A673 (cell line): Measurements from ENCODE around the gene WASF2. TPM values are rescaled to one million over a fixed set of nuclear protein-coding genes. Genes with fewer than 3 reads are reported as not detected.

Experiments used
- BruUV-seq: library from RNA; stranded (reverse); fragments of 400-500 nt; replicated peaks from 2 replicates; lab custom pipeline; 2021; lab: Mats Ljungman, UMichigan
- CTCF ChIA-PET: fragments of 300-600 bp; sonication (Branson Sonifier 250); formaldehyde crosslinking; loops from one replicate; lab custom pipeline; 2022; ENCODE audit warnings: antibody characterized with exemption; lab: Charles Lee
- POLR2A ChIA-PET: fragments of 300-600 bp; sonication (Branson Sonifier 250); formaldehyde crosslinking; loops from one replicate; lab custom pipeline; 2022; ENCODE audit warnings: antibody characterized with exemption; ENCODE audit not compliant: low non-redundant PET; lab: Charles Lee
- DNase-seq: peaks from one replicate; pipeline ENCODE4 v3.0.0-alpha.2; 2015; ENCODE audit warnings: low spot score
- H3K27ac ChIP-seq: fragments of 200-600 bp; sonication (generic); 2 replicates; pipeline ENCODE4 v1.5.1; 2016; ENCODE audit warnings: mixed run types, low read depth, mild to moderate bottlenecking, mixed read lengths, antibody characterized with exemption, low read length; ENCODE audit not compliant: poor library complexity, severe bottlenecking
- H3K27me3 ChIP-seq: fragments of 200-600 bp; sonication (generic); replicated peaks from 2 replicates; pipeline ENCODE4 v1.6.1; 2017; ENCODE audit warnings: mixed run types, low read depth, mild to moderate bottlenecking, mixed read lengths, antibody characterized with exemption, low read length; ENCODE audit not compliant: insufficient read depth, poor library complexity
- H3K36me3 ChIP-seq: fragments of 200-600 bp; sonication (generic); 2 replicates; pipeline ENCODE4 v1.6.1; 2016; ENCODE audit warnings: mixed run types, mild to moderate bottlenecking, mixed read lengths, antibody characterized with exemption, low read length; ENCODE audit not compliant: insufficient read depth, poor library complexity, severe bottlenecking
- H3K4me1 ChIP-seq: fragments of 200-600 bp; sonication (generic); 2 replicates; pipeline ENCODE4 v1.6.1; 2017; ENCODE audit warnings: mixed run types, mild to moderate bottlenecking, mixed read lengths, antibody characterized with exemption, low read length; ENCODE audit not compliant: insufficient read depth, poor library complexity, severe bottlenecking
- H3K4me3 ChIP-seq: fragments of 200-600 bp; sonication (generic); 2 replicates; pipeline ENCODE4 v1.5.1; 2016; ENCODE audit warnings: low read depth, mixed run types, mild to moderate bottlenecking, mixed read lengths, low read length; ENCODE audit not compliant: poor library complexity, severe bottlenecking
- H3K9me3 ChIP-seq: fragments of 200-600 bp; sonication (generic); 2 replicates; pipeline ENCODE4 v1.6.1; 2016; ENCODE audit warnings: mixed run types, low read depth, mild to moderate bottlenecking, mixed read lengths, antibody characterized with exemption, low read length; ENCODE audit not compliant: poor library complexity, severe bottlenecking
- EZH2 ChIP-seq: fragments of 200-600 bp; sonication (generic); IDR thresholded peaks from 2 replicates; pipeline ENCODE4 v1.6.1; 2017; ENCODE audit warnings: borderline replicate concordance, low read depth, mild to moderate bottlenecking, mixed read lengths, antibody characterized with exemption, low read length; ENCODE audit not compliant: poor library complexity, severe bottlenecking
- intact Hi-C: fragments of 100-400 bp; cut with micrococcal nuclease; formaldehyde crosslinking; loops from one replicate; pipeline ENCODE4 v1.10.0; 2022; ENCODE audit not compliant: unreplicated experiment
- total RNA-seq: library from RNA; stranded (reverse); gene quantifications from 2 replicates; pipeline ENCODE4 v1.2.3, GENCODE V29; 2021
- TF ChIP-seq, protein P1 (sequence below): fragments of 300-800, 200-600 bp; sonication (generic); conservative IDR thresholded peaks from 2 replicates; pipeline ENCODE4 v1.5.1; 2017; ENCODE audit warnings: low read depth, mild to moderate bottlenecking, antibody characterized with exemption, low read length, moderate library complexity, mixed read lengths

The WASF2 gene
- total RNA-seq, 1 experiment from 2014 or later = 133 TPM

- no peak for TF ChIP-seq EZH2
- TF ChIP-seq, protein P1, sequence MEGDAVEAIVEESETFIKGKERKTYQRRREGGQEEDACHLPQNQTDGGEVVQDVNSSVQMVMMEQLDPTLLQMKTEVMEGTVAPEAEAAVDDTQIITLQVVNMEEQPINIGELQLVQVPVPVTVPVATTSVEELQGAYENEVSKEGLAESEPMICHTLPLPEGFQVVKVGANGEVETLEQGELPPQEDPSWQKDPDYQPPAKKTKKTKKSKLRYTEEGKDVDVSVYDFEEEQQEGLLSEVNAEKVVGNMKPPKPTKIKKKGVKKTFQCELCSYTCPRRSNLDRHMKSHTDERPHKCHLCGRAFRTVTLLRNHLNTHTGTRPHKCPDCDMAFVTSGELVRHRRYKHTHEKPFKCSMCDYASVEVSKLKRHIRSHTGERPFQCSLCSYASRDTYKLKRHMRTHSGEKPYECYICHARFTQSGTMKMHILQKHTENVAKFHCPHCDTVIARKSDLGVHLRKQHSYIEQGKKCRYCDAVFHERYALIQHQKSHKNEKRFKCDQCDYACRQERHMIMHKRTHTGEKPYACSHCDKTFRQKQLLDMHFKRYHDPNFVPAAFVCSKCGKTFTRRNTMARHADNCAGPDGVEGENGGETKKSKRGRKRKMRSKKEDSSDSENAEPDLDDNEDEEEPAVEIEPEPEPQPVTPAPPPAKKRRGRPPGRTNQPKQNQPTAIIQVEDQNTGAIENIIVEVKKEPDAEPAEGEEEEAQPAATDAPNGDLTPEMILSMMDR = no peak
- ChIA-PET CTCF (no interaction called here), POLR2A (no interaction called here)
- H3K4me1 ChIP-seq = no peaks in the 10 kb centered on the region
- no peaks in the 10 kb centered on the region for H3K27me3 ChIP-seq
- no TSS peak for BruUV-seq
- no peaks in the 10 kb centered on the region for H3K36me3 ChIP-seq
- H3K4me3 ChIP-seq = no peak overlapping the region
- no peak for DNase-seq
- intact Hi-C loops = no loop called here
- H3K27ac ChIP-seq = no peak overlapping the region
- H3K9me3 ChIP-seq = no peaks in the 10 kb centered on the region
Measured at GRCh38 chr1:27513958-27514357, 24.0 kb upstream of the WASF2 start.

DNA sequence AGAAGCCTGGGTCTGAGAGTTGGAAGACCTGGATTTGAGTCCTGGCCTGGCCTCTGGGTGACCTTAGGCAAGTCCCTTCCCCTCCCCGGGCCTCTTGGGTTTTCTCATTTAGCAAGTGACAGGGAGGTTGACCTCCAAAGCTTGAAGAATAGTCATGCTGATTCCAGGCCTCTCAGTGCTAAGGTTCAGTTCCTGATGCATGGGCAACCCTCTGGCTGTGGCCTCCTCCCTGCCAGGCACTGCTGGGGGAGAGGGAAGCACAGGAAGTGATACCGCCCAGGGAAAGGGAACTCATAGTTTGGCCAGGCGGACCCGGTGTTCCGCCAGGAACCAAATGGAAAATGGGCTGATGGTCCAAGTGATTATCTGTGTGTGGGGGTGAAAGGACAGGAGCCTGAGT lies 23.6 kb upstream of the WASF2 start:
- H3K4me1 ChIP-seq = no peaks in the 10 kb centered on the region
- no peak for TF ChIP-seq EZH2
- TF ChIP-seq, protein P1 = no peak
- CTCF ChIA-PET = no interaction called here
- no peaks in the 10 kb centered on the region for H3K27me3 ChIP-seq
- no peak for DNase-seq
- H3K9me3 ChIP-seq = no peaks in the 10 kb centered on the region
- POLR2A ChIA-PET = no interaction called here
- no peak overlapping the region for H3K4me3 ChIP-seq
- no peaks in the 10 kb centered on the region for H3K36me3 ChIP-seq
- intact Hi-C loops = no loop called here
- BruUV-seq = no TSS peak
- no peak overlapping the region for H3K27ac ChIP-seq

DNA sequence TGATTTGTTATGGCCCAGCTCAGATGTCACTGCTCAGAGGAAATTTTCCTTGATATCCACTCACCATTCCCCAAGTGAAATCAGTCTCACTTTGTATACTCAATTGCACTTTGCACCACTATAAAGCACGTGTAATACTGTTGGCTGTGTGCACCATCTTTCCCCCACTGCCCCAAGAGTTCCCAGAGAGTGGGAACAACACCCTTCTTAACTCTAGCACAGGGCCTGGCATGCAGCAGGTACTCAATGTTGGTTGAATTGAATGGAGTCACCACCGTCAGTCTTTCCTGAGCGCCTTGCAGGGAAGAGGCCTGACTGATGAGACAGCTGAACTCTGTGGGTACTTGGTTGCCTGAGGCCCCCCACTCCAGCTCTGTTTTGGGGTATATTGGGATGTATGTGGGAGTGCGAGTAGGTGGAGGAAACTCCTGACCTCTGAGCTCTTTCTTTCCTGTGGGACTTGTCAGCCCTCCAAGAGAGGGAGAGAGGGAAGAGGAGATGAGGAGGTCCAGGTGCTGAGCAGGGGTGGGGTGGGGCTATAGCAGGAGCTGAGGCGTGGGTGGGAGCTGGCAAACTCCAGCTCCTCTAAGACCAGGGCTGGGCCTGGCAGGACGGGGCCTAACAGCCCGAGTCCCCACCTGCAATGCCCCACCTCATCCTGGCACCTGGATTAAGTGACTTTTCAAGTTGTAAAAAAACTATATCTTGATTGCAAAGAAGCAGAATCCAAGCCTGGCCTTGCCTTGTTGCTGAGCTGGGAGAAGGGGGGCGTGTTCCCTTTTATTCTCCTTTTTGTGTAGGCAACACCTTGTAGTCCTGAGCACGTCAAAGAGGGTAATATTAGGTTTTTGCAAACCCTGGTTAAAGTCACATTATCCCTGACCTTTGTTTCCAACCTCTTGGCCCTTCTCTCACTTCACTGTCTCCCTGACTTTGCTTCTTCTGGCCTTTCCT lies 19.4 kb upstream of the WASF2 start:
- POLR2A ChIA-PET = no interaction called here

More for the DNA sequence above, 19.4 kb upstream of the WASF2 start:
- no peak for DNase-seq
- no TSS peak for BruUV-seq
- no peaks in the 10 kb centered on the region for H3K36me3 ChIP-seq
- CTCF ChIA-PET = interaction anchor here (0.6 kb wide), 1 partner anchor 43 kb away, joined by 7 read pairs; no protein-coding TSS in a partner anchor
- H3K9me3 ChIP-seq = no peaks in the 10 kb centered on the region
- no peak overlapping the region for H3K4me3 ChIP-seq
- no peaks in the 10 kb centered on the region for H3K27me3 ChIP-seq
- TF ChIP-seq EZH2 = no peak
- TF ChIP-seq, protein P1 = no peak
- intact Hi-C loops = no loop called here
- no peaks in the 10 kb centered on the region for H3K4me1 ChIP-seq
- H3K27ac ChIP-seq = no peak overlapping the region
